ENCODE measurements around the gene CYP27B1. TPM values are rescaled to one million over a fixed set of nuclear protein-coding genes. Genes with fewer than 3 reads are reported as not detected.

Gene CYP27B1
- polyA plus RNA-seq, 1 experiment: 0.29 TPM

- H3K9me3 ChIP-seq (ENCODE audit: control insufficient read depth, insufficient read depth, low read length): no peaks in the 10 kb centered on the region; the same call in 1 of the 2 replicates
- H3K27ac ChIP-seq (ENCODE audit: low read depth, low read length): no peak overlapping the region
- H3K4me3 ChIP-seq (ENCODE audit: low read depth, low read length): no peak overlapping the region
- DNase-seq (ENCODE audit: low read depth, low spot score): no peak
- TF ChIP-seq CTCF (IDR thresholded peaks at IDR 0.05; ENCODE audit: low read depth, low read length): no peak
- POLR2A ChIA-PET: no interaction called here
- H3K27me3 ChIP-seq (ENCODE audit: control insufficient read depth, insufficient read depth, low read length): no peaks in the 10 kb centered on the region
- CTCF ChIA-PET: interaction anchor here (1.3 to 2.4 kb wide), 4 partner anchors 9 to 27 kb away, joined by 6 to 20 read pairs (median 10); partner anchors contain the start of gene CYP27B1
Observed at GRCh38 chr12:57783861-57784260, 17.0 kb upstream of the CYP27B1 start.

GRCh38 chr12:57783466-57783801 is 16.6 kb upstream of the CYP27B1 start:
- ChIA-PET POLR2A (interaction anchor here (0.6 kb wide), 2 partner anchors 90 to 95 kb away, joined by 3 to 11 read pairs; no protein-coding TSS in a partner anchor), CTCF (interaction anchor here (0.6 to 2.4 kb wide), 20 partner anchors 9 to 1618 kb away, joined by 3 to 20 read pairs (median 4); partner anchors contain the start of genes CYP27B1, EEF1AKMT3 and METTL1)
- Histone ChIP-seq H3K27ac (ENCODE audit: low read depth, low read length) (no peak overlapping the region), H3K27me3 (ENCODE audit: control insufficient read depth, insufficient read depth, low read length) (no peaks in the 10 kb centered on the region), H3K9me3 (ENCODE audit: control insufficient read depth, insufficient read depth, low read length) (no peaks in the 10 kb centered on the region; the same call in 1 of the 2 replicates), H3K4me3 (ENCODE audit: low read depth, low read length) (peak overlapping the region; percentile 100)
- no peak for TF ChIP-seq CTCF (IDR thresholded peaks at IDR 0.05; ENCODE audit: low read depth, low read length)
- DNase-seq (ENCODE audit: low read depth, low spot score): no peak

- Histone ChIP-seq H3K4me3 (ENCODE audit: low read depth, low read length) (peak within 1 kb of the TSS; percentile 100), H3K9me3 (ENCODE audit: control insufficient read depth, insufficient read depth, low read length) (no peaks in the 10 kb centered on the region; the same call in 1 of the 2 replicates), H3K27ac (ENCODE audit: low read depth, low read length) (no peak within 1 kb of the TSS), H3K27me3 (ENCODE audit: control insufficient read depth, insufficient read depth, low read length) (no peaks in the 10 kb centered on the region)
- peak; percentile 92 for TF ChIP-seq CTCF (IDR thresholded peaks at IDR 0.05; ENCODE audit: low read depth, low read length)
- CTCF ChIA-PET: interaction anchor here (0.6 to 2.4 kb wide), 25 partner anchors 9 to 1617 kb away, joined by 3 to 20 read pairs (median 4); partner anchors contain the start of genes CYP27B1, EEF1AKMT3 and METTL1
- peak; percentile 81 for DNase-seq (ENCODE audit: low read depth, low spot score)
- POLR2A ChIA-PET: interaction anchor here (0.6 kb wide), 2 partner anchors 89 to 96 kb away, joined by 3 to 11 read pairs; no protein-coding TSS in a partner anchor
Observed at GRCh38 chr12:57782608-57783465, 16.0 kb upstream of the CYP27B1 start, which contains the start of gene TSFM. TSS of gene TSFM (plus strand) at chr12:57782787. CDS start at chr12:57782802, 15 bp downstream.

- TF ChIP-seq CTCF (IDR thresholded peaks at IDR 0.05; ENCODE audit: low read depth, low read length): no peak
- POLR2A ChIA-PET: no interaction called here
- CTCF ChIA-PET: interaction anchor here (1.0 to 2.4 kb wide), 9 partner anchors 8 to 143 kb away, joined by 3 to 20 read pairs (median 5); partner anchors contain the start of gene CYP27B1
- H3K4me3 ChIP-seq (ENCODE audit: low read depth, low read length): no peak overlapping the region
- no peak overlapping the region for H3K27ac ChIP-seq (ENCODE audit: low read depth, low read length)
- H3K27me3 ChIP-seq (ENCODE audit: control insufficient read depth, insufficient read depth, low read length): no peaks in the 10 kb centered on the region
- no peaks in the 10 kb centered on the region; the same call in 1 of the 2 replicates for H3K9me3 ChIP-seq (ENCODE audit: control insufficient read depth, insufficient read depth, low read length)
- no peak for DNase-seq (ENCODE audit: low read depth, low spot score)
Observed at GRCh38 chr12:57782243-57782607, 15.3 kb upstream of the CYP27B1 start.

Data from AG04450 (cell line).